Prostate gland (tissue), 2 donors: Measurements from ENCODE around the gene KRTAP15-1. TPM values are rescaled to one million over a fixed set of nuclear protein-coding genes. Genes with fewer than 3 reads are reported as not detected.
A peak's percentile ranks its signal among the peaks of the same experiment; 100 is the strongest.

Experiments used
- DNase-seq: peaks from one replicate; pipeline ENCODE4 v3.0.0-alpha.2; 2019; ENCODE audit warnings: low spot score
- H3K27ac ChIP-seq, 2 donors: fragments of 200-600 bp; sonication (generic); 2 replicates each; pipeline ENCODE4 v1.5.1; 2017 to 2019
- H3K27me3 ChIP-seq: fragments of 200-600 bp; sonication (generic); replicated peaks from 2 replicates; pipeline ENCODE4 v1.5.1; 2019; ENCODE audit not compliant: insufficient read depth
- H3K36me3 ChIP-seq, 2 donors: fragments of 200-600 bp; sonication (generic); 1 replicate in 1 of 2; 2 replicates in 1 of 2; pipeline versions ENCODE4 v1.5.1 to v1.8.1; 2017 to 2019
- H3K4me1 ChIP-seq: fragments of 200-600 bp; sonication (generic); replicated peaks from 2 replicates; pipeline ENCODE4 v1.5.1; 2019
- H3K4me3 ChIP-seq, 2 donors: fragments of 200-600 bp; sonication (generic); 2 replicates each; pipeline ENCODE4 v1.5.1; 2017 to 2019
- H3K9me3 ChIP-seq: fragments of 200-600 bp; sonication (generic); 2 replicates; pipeline ENCODE4 v1.5.1; 2017
- CTCF ChIP-seq, 4 experiments: fragments of 200-600 bp in 2 of 4; fragments of 450-650 bp in 2 of 4; sonication (generic) in 2 of 4; IDR thresholded peaks; 1 replicate in 3 of 4; 2 replicates in 1 of 4; pipeline ENCODE4 v1.5.1; 2016 to 2019; ENCODE audit warnings: antibody characterized with exemption in 4 of 4, mild to moderate bottlenecking in 2 of 4, moderate library complexity in 2 of 4
- POLR2A ChIP-seq: fragments of 450-650 bp; IDR thresholded peaks from one replicate; pipeline ENCODE4 v1.6.1; 2016; ENCODE audit warnings: antibody characterized with exemption, mild to moderate bottlenecking
- POLR2AphosphoS5 ChIP-seq: sonication (generic); formaldehyde crosslinking; IDR thresholded peaks from one replicate; pipeline ENCODE4 v1.6.1; 2017; ENCODE audit warnings: antibody characterized with exemption
- WGBS: methylation state at CpG from one replicate; pipeline ENCODE4 v1.1.5; 2018; 5-methylcytosine and 5-hydroxymethylcytosine counted together
- intact Hi-C: fragments of 100-400 bp; cut with DNase I; formaldehyde crosslinking; loops from one replicate; pipeline ENCODE4 v1.14.2; 2022
- total RNA-seq, 2 donors: library from RNA; depleted of rRNA; stranded (reverse); fragments of >200 nt; gene quantifications; one replicate each; pipeline ENCODE4 v1.1.0, GENCODE V29; 2016

Gene KRTAP15-1
- total RNA-seq, 2 donors from 2014 or later = not detected

DNA sequence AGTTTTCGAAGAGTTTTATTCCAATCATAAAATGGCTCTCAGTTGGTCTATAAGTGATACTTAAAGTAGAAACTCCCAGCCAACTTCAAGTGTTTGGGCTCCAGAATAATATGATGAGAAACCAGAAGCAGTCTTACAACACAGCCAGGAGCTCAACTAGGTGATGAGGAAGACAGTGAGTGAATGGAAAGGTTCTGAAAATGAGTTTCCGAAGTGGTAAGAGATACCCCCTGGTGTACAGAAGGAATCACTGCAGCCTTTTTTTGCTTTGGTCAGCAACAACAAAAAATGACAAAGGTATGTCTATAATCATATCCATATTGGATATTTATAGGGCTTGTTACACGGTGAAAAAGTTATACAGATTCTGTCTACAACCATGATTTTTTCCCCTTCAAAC, 23.6 kb downstream of the KRTAP15-1 start:
- intact Hi-C loops = no loop called here
- Histone ChIP-seq H3K27me3 (no peaks in the 10 kb centered on the region), H3K27ac (no peak overlapping the region), H3K36me3 (no peaks in the 10 kb centered on the region), H3K4me3 (no peak overlapping the region), H3K9me3 (no peaks in the 10 kb centered on the region), H3K4me1 (no peaks in the 10 kb centered on the region)
- TF ChIP-seq POLR2A (no peak), CTCF (IDR thresholded peaks at IDR 0.05) (peak in 3 of 4 experiments; percentile 25 to 51 (median 47))
- DNase-seq = no peak
- 58% methylated on average over 3 of the region's 3 CpGs for WGBS

DNA sequence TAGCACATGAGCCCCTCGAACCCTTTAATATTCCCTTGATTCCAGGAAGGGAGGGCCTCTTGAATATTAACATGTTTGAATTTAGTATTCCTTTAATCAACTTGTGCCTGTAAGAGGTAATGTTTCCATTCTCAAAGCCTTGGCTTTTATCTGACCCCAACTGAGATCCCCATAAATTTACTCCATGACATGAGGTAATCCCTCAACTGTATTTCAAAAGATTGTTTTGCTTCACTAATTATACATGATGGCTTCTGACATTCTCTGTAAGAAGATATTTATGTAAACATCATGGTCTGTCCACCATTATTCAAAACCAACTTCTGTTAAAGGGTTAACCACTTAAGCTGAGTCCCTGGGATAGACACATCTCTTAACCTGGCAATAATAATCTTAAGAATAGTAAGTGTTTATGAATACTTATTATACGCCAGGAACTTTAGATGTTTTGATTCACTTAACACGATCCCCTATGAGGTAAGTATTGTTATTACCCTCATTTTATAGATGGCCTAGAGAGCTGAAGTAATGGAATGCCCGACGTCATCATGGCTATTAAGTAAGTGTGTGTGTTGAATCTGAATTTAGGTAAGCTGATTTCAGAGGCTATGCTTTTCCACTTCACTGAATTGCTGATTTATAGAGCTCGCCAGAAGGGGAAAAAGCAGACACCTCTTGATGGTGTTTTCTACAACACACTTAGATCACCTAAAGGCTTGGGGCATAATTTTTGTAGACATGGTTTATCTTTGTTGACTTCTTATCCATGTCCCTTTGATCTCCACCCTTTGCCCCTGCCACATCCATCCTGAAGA, 29.0 kb downstream of the KRTAP15-1 start:
- intact Hi-C loops = no loop called here
- Histone ChIP-seq H3K36me3 (no peaks in the 10 kb centered on the region), H3K4me3 (no peak overlapping the region), H3K27ac (no peak overlapping the region), H3K9me3 (no peaks in the 10 kb centered on the region), H3K27me3 (no peaks in the 10 kb centered on the region), H3K4me1 (no peaks in the 10 kb centered on the region)
- WGBS = 65% methylated on average over 6 of the region's 6 CpGs
- no peak for TF ChIP-seq CTCF (IDR thresholded peaks at IDR 0.05)
- no peak for TF ChIP-seq POLR2A
- TF ChIP-seq POLR2AphosphoS5 = no peak
- no peak for DNase-seq

DNA sequence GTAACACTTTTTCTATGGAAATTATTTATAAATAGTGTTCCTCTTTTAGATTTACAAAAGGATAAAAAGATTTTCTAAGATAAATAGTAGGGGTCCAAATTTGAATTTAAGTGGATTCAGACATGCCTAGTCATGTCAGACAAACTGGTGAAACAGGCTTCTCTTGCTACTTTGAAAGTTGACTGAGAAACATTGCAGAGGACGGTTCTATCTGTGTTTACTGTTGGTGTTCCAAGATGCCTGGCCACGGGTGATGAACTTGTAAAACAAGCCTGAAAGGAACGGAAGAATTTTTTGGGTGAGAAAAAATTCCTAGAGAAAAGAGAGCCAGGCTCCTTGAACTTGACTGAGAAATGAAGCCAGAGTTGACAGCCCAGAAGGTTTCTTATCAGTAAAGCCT, 37.9 kb downstream of the KRTAP15-1 start:
- Histone ChIP-seq H3K27ac (no peak overlapping the region), H3K4me3 (no peak overlapping the region), H3K4me1 (no peaks in the 10 kb centered on the region), H3K36me3 (no peaks in the 10 kb centered on the region), H3K27me3 (no peaks in the 10 kb centered on the region), H3K9me3 (no peaks in the 10 kb centered on the region)
- TF ChIP-seq CTCF (IDR thresholded peaks at IDR 0.05) (no peak), POLR2AphosphoS5 (peak; percentile 32)
- peak; percentile 24 for DNase-seq
- intact Hi-C loops = no loop called here
- 15% methylated on average over 3 of the region's 3 CpGs for WGBS

GRCh38 chr21:30479259-30479658, 39.2 kb downstream of the KRTAP15-1 start:
- no peak for TF ChIP-seq POLR2A
- no peak for TF ChIP-seq POLR2AphosphoS5
- Histone ChIP-seq H3K27ac (no peak overlapping the region), H3K9me3 (no peaks in the 10 kb centered on the region), H3K27me3 (no peaks in the 10 kb centered on the region), H3K36me3 (no peaks in the 10 kb centered on the region), H3K4me1 (no peaks in the 10 kb centered on the region), H3K4me3 (no peak overlapping the region)
- no peak for DNase-seq
- intact Hi-C loops = no loop called here
- WGBS = 77% methylated on average over 4 of the region's 4 CpGs

DNA sequence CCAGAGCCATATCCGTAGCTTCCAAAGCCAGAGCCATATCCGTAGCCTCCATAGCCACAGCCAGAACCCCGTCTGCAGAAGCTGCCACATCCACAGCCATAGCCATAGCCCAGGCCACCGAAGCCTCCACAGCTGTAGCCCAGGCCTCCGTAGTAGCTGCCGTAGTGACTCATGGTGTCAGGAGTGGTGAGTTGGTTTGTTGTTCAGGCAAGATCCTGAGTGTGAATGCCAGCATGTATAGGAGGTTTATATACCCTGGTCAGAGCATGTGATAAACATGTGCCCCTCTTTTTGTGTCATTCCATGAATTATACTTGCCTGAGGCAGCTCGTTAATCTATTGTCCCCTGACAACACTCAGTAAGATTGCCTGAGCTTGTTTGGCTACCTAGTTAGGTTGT, 40.1 kb downstream of the KRTAP15-1 start, which contains the start of gene KRTAP19-1:
Gene KRTAP19-1 (minus strand): TSS at position 223 of the 400 bp plus-strand sequence. CDS start 50 bp downstream, at position 173.
- Histone ChIP-seq H3K4me1 (no peaks in the 10 kb centered on the region), H3K9me3 (no peaks in the 10 kb centered on the region), H3K27ac (no peak within 1 kb of the TSS), H3K27me3 (no peaks in the 10 kb centered on the region), H3K36me3 (no peaks in the 10 kb centered on the region), H3K4me3 (no peak within 1 kb of the TSS)
- no peak for TF ChIP-seq POLR2AphosphoS5
- TF ChIP-seq CTCF (IDR thresholded peaks at IDR 0.05) = no peak
- no peak for TF ChIP-seq POLR2A
- WGBS = 74% methylated on average over 7 of the region's 7 CpGs
- DNase-seq = no peak
- intact Hi-C loops = no loop called here
